HG03558 (cell line): ENCODE results near the gene NAGA.
A peak's percentile ranks its signal among the peaks of the same experiment; 100 is the strongest.
"Not testable (repeated sequence)": the region's sequence is repeated elsewhere in the genome, so short reads cannot be mapped to it uniquely, and the experiment has no call there.

Experiments
- ATAC-seq: cut with Tn5 transposase; IDR thresholded peaks from one replicate; pipeline ENCODE4 v1.9.1; 2021; ENCODE audit warnings: moderate number of reproducible peaks; ENCODE audit not compliant: unreplicated experiment; ENCODE audit errors: extremely low read depth

NAGA gene

DNA sequence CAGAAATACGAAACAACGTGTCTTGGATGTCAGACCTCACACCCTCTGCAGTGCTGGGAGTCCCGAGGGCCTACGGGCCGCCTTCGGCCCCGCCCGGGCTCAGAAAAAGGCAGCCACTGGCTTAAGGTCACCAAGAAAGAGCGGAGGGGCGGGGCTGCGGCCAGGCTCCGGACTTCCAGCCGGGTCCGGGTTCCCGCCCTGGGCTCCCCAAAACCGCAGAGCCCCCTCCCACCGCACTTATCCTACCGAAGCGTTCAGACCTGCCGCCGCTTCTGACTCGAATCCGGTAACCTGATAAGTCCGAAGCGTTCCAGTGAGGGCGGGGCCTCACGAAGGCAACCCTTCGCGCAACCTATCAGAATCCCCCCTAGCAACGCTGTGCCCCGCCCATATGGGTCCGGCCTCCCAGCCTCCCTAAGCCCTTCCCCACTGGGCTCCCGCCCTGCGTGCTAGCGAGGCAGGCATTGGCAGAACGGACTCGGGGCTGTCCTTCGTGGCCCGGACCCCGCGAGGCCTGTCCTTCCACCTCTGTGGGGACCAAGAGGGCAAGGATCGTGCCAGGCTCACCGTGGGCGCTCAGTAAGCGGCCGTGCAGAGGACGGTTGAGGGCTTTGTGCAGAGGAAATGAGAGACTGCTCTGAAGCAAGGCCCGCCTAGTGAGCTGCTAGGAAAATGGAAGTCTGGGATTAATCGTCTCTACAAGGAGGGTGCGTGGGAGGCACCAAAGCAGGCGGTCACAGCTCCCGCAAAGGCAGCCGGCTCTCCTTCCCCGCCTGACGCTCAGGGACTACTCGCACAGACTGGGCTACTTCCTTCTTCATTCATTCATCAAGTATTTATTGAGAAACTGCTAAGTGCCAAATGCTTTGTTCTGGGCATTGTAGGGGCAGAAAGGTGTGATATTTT is at the start of gene NAGA:
Gene NAGA, minus strand, starts transcription at position 296 of the 906 bp plus-strand sequence. CDS start 515 bp downstream, outside the sequence.
- peak; percentile 86 for ATAC-seq

- ATAC-seq, result no peak
Measured at GRCh38 chr22:42116848-42117424, 46.3 kb upstream of the NAGA start.

GRCh38 chr22:42115420-42115830 is 44.8 kb upstream of the NAGA start:
- ATAC-seq, result not testable (repeated sequence)

DNA sequence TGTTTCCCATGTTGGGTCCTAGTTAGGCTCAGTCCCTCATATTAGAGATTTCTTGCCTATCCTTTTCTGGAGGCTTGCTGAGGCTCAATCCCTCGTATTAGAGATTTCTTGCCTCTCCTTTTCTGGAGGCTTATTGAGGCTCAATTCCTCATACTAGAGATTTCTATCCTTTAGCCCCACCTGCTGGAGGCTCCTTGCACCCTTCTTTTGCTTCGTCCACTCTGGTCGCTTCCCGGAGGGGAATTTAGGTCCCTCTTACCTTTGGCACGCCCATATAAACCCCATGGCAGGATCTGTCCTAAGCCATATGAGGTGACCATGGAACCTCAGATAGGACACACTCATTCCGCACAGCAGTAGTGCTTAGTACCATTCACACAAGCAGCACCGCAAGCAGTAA is 44.1 kb upstream of the NAGA start:
- ATAC-seq, result no peak

DNA sequence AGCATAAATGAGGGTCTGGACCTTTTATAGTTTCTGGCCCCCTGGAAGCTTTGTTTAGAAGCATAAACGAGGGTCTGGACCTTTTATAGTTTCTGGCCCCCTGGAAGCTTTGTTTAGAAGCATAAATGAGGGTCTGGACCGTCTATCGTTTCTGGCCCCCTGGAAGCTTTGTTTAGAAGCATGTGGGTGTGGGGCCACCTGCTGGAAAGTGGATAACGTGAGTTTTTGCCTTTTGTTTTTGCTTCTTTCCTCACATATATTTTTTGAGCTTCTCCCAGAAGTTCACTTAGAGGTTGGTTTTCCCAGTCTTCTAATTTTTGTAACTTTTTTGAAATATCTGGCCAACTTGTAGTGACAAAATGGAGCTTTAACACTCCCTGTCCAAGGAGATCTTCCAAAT is 42.2 kb upstream of the NAGA start:
- ATAC-seq, result not testable (repeated sequence)

DNA sequence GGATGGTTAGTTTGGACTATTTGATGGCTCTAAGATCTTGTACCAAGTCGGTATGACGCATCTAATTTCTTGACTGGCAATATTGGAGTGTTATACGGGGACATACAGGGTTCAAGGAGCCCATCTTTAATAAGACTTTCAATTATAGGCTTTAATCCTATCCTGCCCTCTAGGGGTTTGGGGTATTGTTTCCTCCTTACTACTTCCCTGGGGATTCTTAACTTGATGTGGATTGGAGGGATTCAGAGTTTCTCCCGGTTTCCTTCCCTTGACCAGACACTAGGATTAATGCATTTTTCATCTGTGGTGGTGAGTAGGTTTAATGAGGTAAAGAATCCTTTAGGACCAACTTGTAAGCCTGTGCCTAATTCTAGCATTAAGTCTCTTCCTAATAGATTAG is 41.2 kb upstream of the NAGA start:
- no peak for ATAC-seq

GRCh38 chr22:42108848-42109247 is 38.2 kb upstream of the NAGA start:
- no peak for ATAC-seq

DNA sequence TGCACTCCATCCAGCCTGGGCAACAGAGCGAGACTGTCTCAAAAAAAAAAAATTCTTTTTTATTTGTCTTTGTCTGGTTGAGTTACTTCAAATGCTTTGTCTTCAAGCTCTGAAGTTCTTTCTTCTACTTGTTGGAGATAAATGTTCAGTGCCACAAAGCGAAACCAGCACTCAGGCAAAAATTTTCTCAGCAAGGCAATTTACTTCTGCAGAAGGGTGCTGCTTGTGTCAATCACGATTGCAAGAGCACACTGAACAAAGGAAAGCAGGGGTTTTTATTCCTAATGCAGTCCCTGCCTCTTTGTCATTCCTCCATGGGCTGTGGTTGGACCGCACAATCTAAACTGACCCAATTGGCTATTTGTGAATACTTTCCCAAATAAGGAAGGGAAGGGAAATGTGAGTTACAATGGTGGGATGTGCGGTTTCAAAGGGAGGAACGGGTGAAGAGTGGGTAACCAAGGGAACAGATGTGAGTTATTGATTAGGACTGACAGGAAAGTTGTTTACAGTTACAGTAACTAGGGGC is 33.8 kb upstream of the NAGA start:
- ATAC-seq, result not testable (repeated sequence)

GRCh38 chr22:42101199-42101598 is 30.6 kb upstream of the NAGA start:
- no peak for ATAC-seq

DNA sequence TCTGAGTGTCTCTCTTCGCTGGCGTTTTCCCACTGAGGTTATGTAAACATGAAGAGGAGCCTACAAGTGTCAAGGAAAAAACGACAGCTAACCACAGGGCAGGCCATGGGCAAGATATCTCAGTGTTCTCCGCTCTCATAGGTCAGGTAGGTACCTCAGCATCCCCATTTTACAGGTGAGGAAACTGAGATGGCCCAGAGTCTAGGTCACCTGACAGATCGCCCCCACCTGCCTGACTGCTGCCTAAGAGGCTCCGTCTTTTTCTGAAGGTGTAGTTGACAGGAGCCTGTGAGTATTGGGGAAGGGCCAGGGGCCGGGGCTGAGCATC is 20.8 kb upstream of the NAGA start:
- ATAC-seq, result no peak

DNA sequence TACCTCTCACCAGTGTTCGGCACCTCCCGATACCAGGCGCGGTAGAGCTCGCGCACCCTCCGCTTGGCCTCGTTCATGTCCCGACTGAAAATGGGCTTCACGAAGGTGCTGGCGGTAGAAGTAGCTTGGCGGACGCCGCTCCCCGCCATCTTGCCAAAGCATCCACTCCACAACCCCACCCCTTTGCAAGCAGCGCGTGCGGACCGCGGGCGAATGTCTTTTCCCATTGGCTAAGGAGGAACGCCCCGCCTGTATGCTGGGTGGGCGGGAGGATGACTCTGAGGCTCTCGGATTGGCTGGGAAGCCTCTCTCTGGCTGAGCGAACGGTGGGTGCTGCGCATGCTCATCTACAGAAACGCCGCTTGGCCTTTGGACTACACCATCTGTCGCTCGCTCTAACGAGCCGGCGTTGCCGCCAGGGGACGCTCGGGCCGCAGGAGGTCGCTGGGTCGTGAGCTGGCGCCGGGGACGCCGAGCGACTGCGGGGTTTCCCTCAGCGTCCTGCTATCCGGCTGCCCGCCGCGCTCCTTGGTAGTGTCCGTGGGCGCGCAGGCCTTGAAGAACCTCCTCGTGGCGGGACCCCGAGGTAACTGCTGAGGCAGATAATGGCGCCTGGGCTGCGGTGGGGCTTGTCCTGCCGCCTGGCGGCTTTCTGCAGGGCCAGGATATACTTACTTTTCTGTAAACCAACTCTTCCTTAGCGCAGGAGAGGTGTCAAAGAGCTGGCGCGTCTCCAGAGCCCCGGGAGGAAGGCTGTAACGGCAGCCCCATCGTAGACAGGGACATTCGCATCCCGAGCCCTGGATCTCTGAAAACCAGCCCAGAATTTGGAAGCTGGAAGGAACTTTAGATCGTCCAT is 20.2 kb upstream of the NAGA start, which contains the start of gene NDUFA6:
Gene NDUFA6, minus strand, starts transcription at position 177 of the 859 bp plus-strand sequence. Its CDS starts 28 bp downstream, at position 149.
- peak; percentile 73 for ATAC-seq

GRCh38 chr22:42086051-42086450 is 15.4 kb upstream of the NAGA start:
- no peak for ATAC-seq

DNA sequence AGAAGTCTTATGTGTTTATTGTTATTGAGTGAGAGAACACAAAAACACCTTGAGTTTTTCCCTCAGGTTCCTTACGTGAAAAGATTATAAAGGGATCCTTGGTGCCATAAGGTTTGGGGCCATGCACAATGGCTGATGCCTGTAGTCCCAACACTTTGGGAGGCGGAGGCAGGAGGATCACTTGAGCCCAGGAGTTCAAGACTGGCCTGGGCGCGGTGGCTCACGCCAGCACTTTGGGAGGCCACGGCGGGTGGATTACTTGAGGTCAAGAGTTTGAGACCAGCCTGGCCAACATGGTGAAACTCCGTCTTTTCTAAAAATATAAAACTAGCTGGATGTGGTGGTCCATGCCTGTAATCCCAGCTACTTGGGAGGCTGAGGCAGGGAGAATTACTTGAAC is 14.3 kb upstream of the NAGA start:
- ATAC-seq, result no peak

- no peak for ATAC-seq
Measured at GRCh38 chr22:42083119-42083518, 12.5 kb upstream of the NAGA start.

DNA sequence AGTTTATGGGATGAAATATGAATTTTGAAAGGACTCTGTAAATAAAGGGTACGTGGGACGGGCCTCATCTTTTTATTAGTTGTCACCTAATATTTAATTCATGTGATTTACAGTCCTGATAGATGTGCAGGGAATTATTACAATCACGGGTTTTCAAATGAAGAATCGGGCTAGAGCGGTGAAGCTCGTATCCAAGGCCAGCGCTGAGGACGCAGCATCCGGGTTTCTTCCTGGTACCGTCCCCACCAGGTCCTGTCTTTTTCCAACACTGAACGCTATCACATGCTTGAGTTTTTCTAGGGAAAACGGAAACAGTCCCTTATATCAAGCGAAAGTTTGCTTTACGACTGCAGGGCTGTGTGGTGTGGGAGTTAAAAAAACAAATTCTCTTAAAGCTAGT is 9.7 kb upstream of the NAGA start:
- ATAC-seq, result no peak

- peak; percentile 60 for ATAC-seq
Measured at GRCh38 chr22:42079319-42080251, 9.0 kb upstream of the NAGA start, which contains the start of gene SMDT1. Gene SMDT1 (plus strand): TSS chr22:42079700. CDS start chr22:42079769, 69 bp downstream.

GRCh38 chr22:42078469-42079318 is 8.1 kb upstream of the NAGA start:
- ATAC-seq, result no peak

DNA sequence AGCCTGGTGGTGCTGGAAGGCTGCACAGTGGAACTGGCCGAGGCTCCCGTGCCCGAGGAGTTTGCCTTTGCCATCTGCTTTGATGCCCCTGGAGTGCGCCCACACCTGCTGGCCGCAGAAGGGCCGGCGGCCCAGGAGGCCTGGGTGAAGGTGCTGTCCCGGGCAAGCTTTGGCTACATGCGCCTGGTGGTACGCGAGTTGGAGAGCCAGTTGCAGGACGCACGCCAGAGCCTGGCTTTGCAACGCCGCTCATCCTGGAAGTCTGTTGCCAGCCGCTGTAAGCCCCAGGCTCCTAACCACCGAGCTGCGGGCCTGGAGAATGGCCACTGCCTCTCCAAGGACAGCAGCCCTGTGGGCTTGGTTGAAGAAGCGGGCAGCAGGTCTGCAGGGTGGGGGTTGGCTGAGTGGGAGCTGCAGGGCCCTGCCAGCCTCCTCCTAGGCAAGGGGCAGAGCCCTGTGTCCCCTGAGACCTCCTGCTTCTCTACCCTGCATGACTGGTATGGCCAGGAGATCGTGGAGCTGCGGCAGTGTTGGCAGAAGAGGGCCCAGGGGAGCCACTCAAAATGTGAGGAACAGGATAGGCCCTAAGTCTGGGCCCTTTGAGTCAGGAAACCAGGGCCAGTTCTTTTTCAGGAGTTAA is 7.0 kb upstream of the NAGA start:
- no peak for ATAC-seq
